Mucosa of descending colon (tissue), 3 donors: ENCODE data around the gene NEO1. TPM values are rescaled to one million over a fixed set of nuclear protein-coding genes. Genes with fewer than 3 reads are reported as not detected.

Experiments used
- ATAC-seq: fragments of 200-7000 bp; cut with Tn5 transposase; one replicate; pipeline ENCODE4 v1.9.1; 2020; ENCODE audit warnings: mild to moderate bottlenecking, moderate library complexity
- DNase-seq, 3 donors: peaks; one replicate each; pipeline ENCODE4 v3.0.0-alpha.2; 2020
- H3K36me3 ChIP-seq: fragments of 200-600 bp; one replicate; pipeline ENCODE4 v1.8.0; 2021; ENCODE audit warnings: low read depth, mild to moderate bottlenecking
- H3K4me1 ChIP-seq: fragments of 200-600 bp; one replicate; pipeline ENCODE4 v1.8.0; 2021; ENCODE audit warnings: low read depth, mild to moderate bottlenecking
- H3K4me3 ChIP-seq: fragments of 200-600 bp; one replicate; pipeline ENCODE4 v1.8.0; 2021; ENCODE audit warnings: mild to moderate bottlenecking
- H3K9me3 ChIP-seq: fragments of 200-600 bp; one replicate; pipeline ENCODE4 v1.8.0; 2021; ENCODE audit warnings: mild to moderate bottlenecking
- CTCF ChIP-seq: fragments of 200-600 bp; IDR thresholded peaks from one replicate; pipeline ENCODE4 v1.8.0; 2022; ENCODE audit warnings: antibody characterized with exemption, mild to moderate bottlenecking
- intact Hi-C, 2 donors: fragments of 100-400 bp; cut with DNase I in 1 of 2; cut with micrococcal nuclease in 1 of 2; formaldehyde crosslinking; loops; one replicate each; pipeline versions ENCODE4 v1.11.0 to v1.11.1; 2022; cut with DNase I, micrococcal nuclease
- total RNA-seq, 3 donors: library from RNA; stranded (reverse); fragmentation: NEBNext Ultra II Directional in 2 of 3; extraction: Animal tissue kit (Norgen Biotek cat#: 25700) in 2 of 3; gene quantifications; one replicate each; pipeline versions ENCODE4 v1.2.1 to v1.2.4, GENCODE V29; 2021 to 2023
- donor health status: DM: no; HTN: no; CAD: no; lungs with moderate emphysema.
- donor health status: DM: no; HTN: no; CAD: no.
- donor health status: DM: no; HTN: yes; CAD: no.

The NEO1 gene
- total RNA-seq, 3 donors from 2014 or later: 106 to 188 (median 166) TPM

GRCh38 chr15:73303636-73304035, 251.4 kb downstream of the NEO1 start:
- no peak overlapping the region for H3K4me3 ChIP-seq
- intact Hi-C loops: no loop called here
- no peak for TF ChIP-seq CTCF
- no peaks in the 10 kb centered on the region for H3K9me3 ChIP-seq
- peaks cover 3% of the 10 kb centered on the region for H3K36me3 ChIP-seq
- DNase-seq (no peak), ATAC-seq (no peak)
- H3K4me1 ChIP-seq: no peaks in the 10 kb centered on the region

- Histone ChIP-seq H3K4me1 (no peaks in the 10 kb centered on the region), H3K36me3 (peaks cover 3% of the 10 kb centered on the region), H3K4me3 (no peak overlapping the region), H3K9me3 (no peaks in the 10 kb centered on the region)
- DNase-seq (peak in 1 of 3 donors; percentile 56), ATAC-seq (peak; percentile 84)
- intact Hi-C loops: no loop called here
- TF ChIP-seq CTCF: no peak
Measured at GRCh38 chr15:73305331-73306211, 253.3 kb downstream of the NEO1 start.

GRCh38 chr15:73308305-73308704, 256.0 kb downstream of the NEO1 start:
- H3K4me1 ChIP-seq: no peaks in the 10 kb centered on the region
- H3K36me3 ChIP-seq: peaks cover 3% of the 10 kb centered on the region
- no peaks in the 10 kb centered on the region for H3K9me3 ChIP-seq
- no peak for TF ChIP-seq CTCF
- no peak overlapping the region for H3K4me3 ChIP-seq
- no peak for DNase-seq
- no peak for ATAC-seq
- intact Hi-C loops: no loop called here

GRCh38 chr15:73313861-73314260, 261.6 kb downstream of the NEO1 start:
- ATAC-seq: no peak
- intact Hi-C loops: no loop called here
- Histone ChIP-seq H3K4me3 (no peak overlapping the region), H3K36me3 (no peaks in the 10 kb centered on the region), H3K4me1 (no peaks in the 10 kb centered on the region), H3K9me3 (no peaks in the 10 kb centered on the region)
- TF ChIP-seq CTCF: no peak
- DNase-seq: no peak

- Histone ChIP-seq H3K4me1 (no peaks in the 10 kb centered on the region), H3K4me3 (no peak overlapping the region), H3K36me3 (no peaks in the 10 kb centered on the region), H3K9me3 (no peaks in the 10 kb centered on the region)
- DNase-seq (no peak), ATAC-seq (no peak)
- intact Hi-C loops: no loop called here
- no peak for TF ChIP-seq CTCF
Measured at GRCh38 chr15:73317651-73318462, 265.6 kb downstream of the NEO1 start.
